Prostate gland (tissue), 2 donors: ENCODE measurements around the gene GABARAPL2. TPM values are rescaled to one million over a fixed set of nuclear protein-coding genes. Genes with fewer than 3 reads are reported as not detected.
A peak's percentile ranks its signal among the peaks of the same experiment; 100 is the strongest.
"Not testable (repeated sequence)": the region's sequence is repeated elsewhere in the genome, so short reads cannot be mapped to it uniquely, and the experiment has no call there.

Experiments used
- DNase-seq: peaks from one replicate; pipeline ENCODE4 v3.0.0-alpha.2; 2019; ENCODE audit warnings: low spot score
- H3K27ac ChIP-seq, 2 donors: fragments of 200-600 bp; sonication (generic); 2 replicates each; pipeline ENCODE4 v1.5.1; 2017 to 2019
- H3K27me3 ChIP-seq: fragments of 200-600 bp; sonication (generic); replicated peaks from 2 replicates; pipeline ENCODE4 v1.5.1; 2019; ENCODE audit not compliant: insufficient read depth
- H3K36me3 ChIP-seq, 2 donors: fragments of 200-600 bp; sonication (generic); 1 replicate in 1 of 2; 2 replicates in 1 of 2; pipeline versions ENCODE4 v1.5.1 to v1.8.1; 2017 to 2019
- H3K4me1 ChIP-seq: fragments of 200-600 bp; sonication (generic); replicated peaks from 2 replicates; pipeline ENCODE4 v1.5.1; 2019
- H3K4me3 ChIP-seq, 2 donors: fragments of 200-600 bp; sonication (generic); 2 replicates each; pipeline ENCODE4 v1.5.1; 2017 to 2019
- H3K9me3 ChIP-seq: fragments of 200-600 bp; sonication (generic); 2 replicates; pipeline ENCODE4 v1.5.1; 2017
- POLR2A ChIP-seq: fragments of 450-650 bp; IDR thresholded peaks from one replicate; pipeline ENCODE4 v1.6.1; 2016; ENCODE audit warnings: antibody characterized with exemption, mild to moderate bottlenecking
- POLR2AphosphoS5 ChIP-seq: sonication (generic); formaldehyde crosslinking; IDR thresholded peaks from one replicate; pipeline ENCODE4 v1.6.1; 2017; ENCODE audit warnings: antibody characterized with exemption
- WGBS: methylation state at CpG from one replicate; pipeline ENCODE4 v1.1.5; 2018; 5-methylcytosine and 5-hydroxymethylcytosine counted together
- intact Hi-C: fragments of 100-400 bp; cut with DNase I; formaldehyde crosslinking; loops from one replicate; pipeline ENCODE4 v1.14.2; 2022
- total RNA-seq, 2 donors: library from RNA; depleted of rRNA; stranded (reverse); fragments of >200 nt; gene quantifications; one replicate each; pipeline ENCODE4 v1.1.0, GENCODE V29; 2016
- TF ChIP-seq, protein P1 (sequence below), 4 experiments: fragments of 200-600 bp in 2 of 4; fragments of 450-650 bp in 2 of 4; sonication (generic) in 2 of 4; IDR thresholded peaks; 1 replicate in 3 of 4; 2 replicates in 1 of 4; pipeline ENCODE4 v1.5.1; 2016 to 2019; ENCODE audit warnings: antibody characterized with exemption in 4 of 4, mild to moderate bottlenecking in 2 of 4, moderate library complexity in 2 of 4

The GABARAPL2 gene
- total RNA-seq, 2 donors from 2014 or later = 107 to 169 TPM

DNA sequence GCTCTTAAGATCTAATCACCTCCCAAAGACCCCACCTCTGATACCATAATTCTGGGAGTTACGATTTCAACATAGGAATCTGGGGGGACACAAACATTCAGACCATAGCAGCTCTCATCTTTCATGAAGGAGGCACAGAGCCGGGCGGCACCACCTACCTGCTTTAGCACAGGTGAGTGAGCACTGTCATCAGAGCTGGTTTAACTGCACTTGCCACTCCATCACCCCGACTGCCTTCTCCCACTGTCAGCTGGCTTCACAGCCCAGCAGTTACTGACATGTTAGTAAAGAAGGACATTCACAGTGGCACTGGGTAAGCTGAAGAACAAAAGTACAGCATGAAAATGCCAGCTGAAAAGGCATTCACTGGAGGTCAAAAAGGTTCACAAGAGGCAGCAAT, 22.5 kb downstream of the GABARAPL2 start:
- Histone ChIP-seq H3K4me1 (no peaks in the 10 kb centered on the region), H3K27me3 (no peaks in the 10 kb centered on the region), H3K9me3 (no peaks in the 10 kb centered on the region), H3K27ac (no peak overlapping the region), H3K36me3 (no peaks in the 10 kb centered on the region), H3K4me3 (no peak overlapping the region)
- intact Hi-C loops = no loop called here
- no peak for DNase-seq
- TF ChIP-seq, protein P1, sequence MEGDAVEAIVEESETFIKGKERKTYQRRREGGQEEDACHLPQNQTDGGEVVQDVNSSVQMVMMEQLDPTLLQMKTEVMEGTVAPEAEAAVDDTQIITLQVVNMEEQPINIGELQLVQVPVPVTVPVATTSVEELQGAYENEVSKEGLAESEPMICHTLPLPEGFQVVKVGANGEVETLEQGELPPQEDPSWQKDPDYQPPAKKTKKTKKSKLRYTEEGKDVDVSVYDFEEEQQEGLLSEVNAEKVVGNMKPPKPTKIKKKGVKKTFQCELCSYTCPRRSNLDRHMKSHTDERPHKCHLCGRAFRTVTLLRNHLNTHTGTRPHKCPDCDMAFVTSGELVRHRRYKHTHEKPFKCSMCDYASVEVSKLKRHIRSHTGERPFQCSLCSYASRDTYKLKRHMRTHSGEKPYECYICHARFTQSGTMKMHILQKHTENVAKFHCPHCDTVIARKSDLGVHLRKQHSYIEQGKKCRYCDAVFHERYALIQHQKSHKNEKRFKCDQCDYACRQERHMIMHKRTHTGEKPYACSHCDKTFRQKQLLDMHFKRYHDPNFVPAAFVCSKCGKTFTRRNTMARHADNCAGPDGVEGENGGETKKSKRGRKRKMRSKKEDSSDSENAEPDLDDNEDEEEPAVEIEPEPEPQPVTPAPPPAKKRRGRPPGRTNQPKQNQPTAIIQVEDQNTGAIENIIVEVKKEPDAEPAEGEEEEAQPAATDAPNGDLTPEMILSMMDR (IDR thresholded peaks at IDR 0.05) = no peak
- no peak for TF ChIP-seq POLR2AphosphoS5
- TF ChIP-seq POLR2A = no peak
- 92% methylated on average over 4 of the region's 4 CpGs for WGBS

DNA sequence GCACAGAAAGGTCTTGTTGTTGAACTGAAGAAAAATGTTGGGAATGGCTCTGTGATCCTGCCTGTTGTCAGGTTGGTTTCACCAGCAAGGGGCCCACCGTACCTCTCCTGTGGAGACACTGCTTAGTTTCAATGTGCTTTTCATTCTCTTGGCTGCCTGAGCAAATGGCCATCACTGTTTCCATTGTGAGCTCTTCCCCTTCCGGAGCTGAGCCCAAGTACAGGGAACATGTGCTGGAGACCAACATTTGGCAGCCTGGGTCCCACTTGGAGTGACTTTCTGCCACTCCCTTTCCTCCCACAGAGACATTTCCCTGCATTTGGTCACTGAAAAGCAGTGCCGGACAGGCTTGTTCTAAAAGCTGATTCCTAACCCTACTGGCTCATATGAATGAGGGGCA, 23.1 kb downstream of the GABARAPL2 start:
- no peak for DNase-seq
- Histone ChIP-seq H3K4me1 (no peaks in the 10 kb centered on the region), H3K27me3 (no peaks in the 10 kb centered on the region), H3K9me3 (no peaks in the 10 kb centered on the region), H3K27ac (no peak overlapping the region), H3K36me3 (no peaks in the 10 kb centered on the region), H3K4me3 (no peak overlapping the region)
- intact Hi-C loops = no loop called here
- WGBS = 55% methylated on average over 3 of the region's 3 CpGs
- TF ChIP-seq, protein P1 (IDR thresholded peaks at IDR 0.05) = no peak
- TF ChIP-seq POLR2A (no peak), POLR2AphosphoS5 (no peak)

DNA sequence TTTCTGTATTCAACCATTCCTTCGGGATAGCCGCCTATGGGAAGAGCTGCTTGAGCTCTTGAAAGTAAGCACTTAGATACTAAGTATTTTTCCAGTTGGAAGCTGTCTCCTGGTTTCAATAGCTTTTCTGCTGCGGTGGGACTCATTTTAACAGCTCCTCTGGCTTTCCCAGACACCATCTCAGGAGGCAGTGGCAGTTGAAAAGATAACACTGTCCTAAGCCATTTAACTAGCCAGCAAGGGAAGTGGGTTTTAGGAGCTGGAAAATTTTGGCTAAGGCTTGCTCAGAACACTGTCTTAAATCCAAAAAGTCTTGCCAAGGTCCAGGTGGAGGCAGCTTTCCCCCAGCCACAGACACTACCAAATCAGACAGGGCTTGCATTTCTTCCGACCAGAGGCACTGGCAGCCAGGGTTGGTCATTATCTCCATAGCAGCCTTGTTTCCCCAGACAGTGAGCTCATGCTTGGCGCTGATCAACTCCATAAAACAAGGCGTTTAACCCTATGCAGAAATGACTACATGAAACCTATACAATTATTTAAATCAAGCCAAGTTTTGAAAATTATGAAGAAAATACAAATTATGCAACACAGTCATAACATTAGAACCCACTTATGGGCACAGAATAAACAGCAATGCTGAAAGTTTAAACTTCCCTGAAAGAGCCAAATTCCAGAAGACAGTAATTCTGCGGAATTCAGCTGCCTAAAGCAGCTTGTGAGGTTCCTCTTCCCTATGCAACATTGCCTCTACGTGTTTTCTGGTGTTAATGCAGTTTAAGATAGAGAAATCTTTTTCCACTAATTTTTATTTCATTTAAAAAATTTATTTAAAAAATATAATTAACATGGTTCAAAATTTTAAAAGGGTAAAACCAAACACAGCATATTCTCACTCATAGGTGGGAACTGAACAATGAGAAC, 25.0 kb downstream of the GABARAPL2 start:
- WGBS = 18% methylated on average over 8 of the region's 8 CpGs
- Histone ChIP-seq H3K36me3 (no peaks in the 10 kb centered on the region), H3K4me1 (no peaks in the 10 kb centered on the region), H3K9me3 (no peaks in the 10 kb centered on the region), H3K4me3 (no peak overlapping the region), H3K27me3 (no peaks in the 10 kb centered on the region), H3K27ac (peak overlapping the region; percentile 42 to 43)
- intact Hi-C loops = no loop called here
- peak; percentile 51 for TF ChIP-seq POLR2AphosphoS5
- TF ChIP-seq, protein P1 (IDR thresholded peaks at IDR 0.05) = no peak
- peak; percentile 46 for DNase-seq

DNA sequence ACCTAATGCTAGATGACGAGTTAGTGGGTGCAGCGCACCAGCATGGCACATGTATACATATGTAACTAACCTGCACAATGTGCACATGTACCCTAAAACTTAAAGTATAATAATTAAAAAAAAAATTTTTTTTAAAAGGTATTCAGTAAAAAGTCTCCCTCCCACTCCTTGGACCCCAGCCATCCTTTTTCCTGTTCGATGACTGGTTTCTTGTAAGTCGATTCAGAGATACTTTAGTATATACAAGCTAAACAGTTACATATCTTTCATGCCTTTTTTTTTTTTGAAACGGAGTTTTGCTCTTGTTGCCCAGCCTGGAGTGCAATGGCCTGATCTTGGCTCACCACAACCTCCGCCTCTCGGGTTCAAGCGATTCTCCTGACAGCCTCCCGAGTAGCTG, 25.7 kb downstream of the GABARAPL2 start:
- intact Hi-C loops, H3K4me3 ChIP-seq, DNase-seq, H3K4me1 ChIP-seq, H3K36me3 ChIP-seq, H3K9me3 ChIP-seq, H3K27me3 ChIP-seq, H3K27ac ChIP-seq: not testable (repeated sequence)
- 57% methylated on average over 9 of the region's 9 CpGs for WGBS

DNA sequence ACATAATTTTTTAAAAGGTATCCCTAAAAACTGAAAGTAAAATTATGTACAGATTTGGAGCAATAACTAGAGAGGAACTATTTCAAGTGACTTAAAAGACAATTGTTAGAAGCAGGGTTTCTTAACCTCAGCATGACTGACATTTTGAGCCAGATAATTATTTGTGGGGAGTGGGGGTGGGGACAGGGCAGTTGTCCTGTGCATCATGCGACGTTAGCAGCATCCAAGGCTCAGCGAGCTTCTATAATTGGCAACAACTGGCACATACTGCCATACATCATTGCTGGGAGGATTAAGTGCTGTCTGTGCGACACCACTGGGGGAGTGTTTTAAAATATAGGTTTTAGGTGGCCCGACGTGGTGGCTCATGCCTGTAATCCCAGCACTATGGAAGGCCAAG, 27.1 kb downstream of the GABARAPL2 start:
- no peak for TF ChIP-seq POLR2A
- TF ChIP-seq POLR2AphosphoS5 = no peak
- TF ChIP-seq, protein P1 (IDR thresholded peaks at IDR 0.05) = no peak
- DNase-seq = no peak
- Histone ChIP-seq H3K4me1 (no peaks in the 10 kb centered on the region), H3K4me3 (no peak overlapping the region), H3K27me3 (no peaks in the 10 kb centered on the region), H3K9me3 (no peaks in the 10 kb centered on the region), H3K27ac (no peak overlapping the region), H3K36me3 (no peaks in the 10 kb centered on the region)
- WGBS = 88% methylated on average over 6 of the region's 6 CpGs
- intact Hi-C loops = no loop called here
